H1 (cell line): ENCODE data around the gene LTO1. TPM values are rescaled to one million over a fixed set of nuclear protein-coding genes. Genes with fewer than 3 reads are reported as not detected.
A peak's percentile ranks its signal among the peaks of the same experiment; 100 is the strongest.

Source experiments
- BCL11A ChIP-seq, 2 experiments: IDR thresholded peaks; one replicate each; pipeline ENCODE4 v1.6.1; 2011; ENCODE audit warnings: low read depth in 2 of 2, low read length in 2 of 2, mild to moderate bottlenecking in 2 of 2
- BRCA1 ChIP-seq: IDR thresholded peaks from 2 replicates; pipeline ENCODE4 v1.6.1; 2012; ENCODE audit warnings: low read depth, low read length, improper control_type of control experiment
- CBX5 ChIP-seq: fragments of 300-800, 300-1000 bp; sonication (generic); IDR thresholded peaks from 2 replicates; pipeline ENCODE4 v1.7.1; 2016; ENCODE audit warnings: antibody characterized with exemption, low read length, low read depth
- CBX8 ChIP-seq: fragments of 300-800, 300-1000 bp; sonication (generic); IDR thresholded peaks from 2 replicates; pipeline ENCODE4 v1.7.1; 2016; ENCODE audit warnings: low read depth, low read length, borderline replicate concordance
- CHD1 ChIP-seq: IDR thresholded peaks from 2 replicates; pipeline ENCODE4 v1.6.1; 2012; ENCODE audit warnings: low read depth, low read length, improper control_type of control experiment
- CTBP2 ChIP-seq: IDR thresholded peaks from 2 replicates; pipeline ENCODE4 v1.7.0; 2011; ENCODE audit warnings: borderline replicate concordance, mild to moderate bottlenecking, moderate library complexity, mixed read lengths, low read length; ENCODE audit not compliant: insufficient read depth, insufficient read length
- EGR1 ChIP-seq: IDR thresholded peaks from 2 replicates; pipeline ENCODE4 v1.6.1; 2011; ENCODE audit warnings: low read depth, low read length, borderline replicate concordance
- FOSL1 ChIP-seq: IDR thresholded peaks from 2 replicates; pipeline ENCODE4 v1.6.1; 2011; ENCODE audit warnings: mild to moderate bottlenecking, low read depth, low read length, moderate library complexity; ENCODE audit not compliant: insufficient read depth
- GABPA ChIP-seq: IDR thresholded peaks from 2 replicates; pipeline ENCODE4 v1.6.1; 2011; ENCODE audit warnings: mild to moderate bottlenecking, low read length, moderate library complexity, borderline replicate concordance; ENCODE audit not compliant: insufficient read depth
- JUN ChIP-seq: IDR thresholded peaks from 2 replicates; pipeline ENCODE4 v1.6.1; 2011; ENCODE audit warnings: low read depth, mild to moderate bottlenecking, improper control_type of control experiment, low read length
- KDM5A ChIP-seq: fragments of 200-600 bp; IDR thresholded peaks from 2 replicates; pipeline ENCODE4 v1.7.1; 2012; ENCODE audit warnings: mild to moderate bottlenecking, low read length, inconsistent platforms, mixed read lengths
- MAFK ChIP-seq: IDR thresholded peaks from 2 replicates; pipeline ENCODE4 v1.6.1; 2012; ENCODE audit warnings: low read depth, mild to moderate bottlenecking, improper control_type of control experiment, low read length
- PHF8 ChIP-seq: fragments of 200-600 bp; sonication (generic); conservative IDR thresholded peaks from 2 replicates; pipeline ENCODE4 v1.7.1; 2012; ENCODE audit warnings: low read depth, mild to moderate bottlenecking, inconsistent platforms, low read length, moderate library complexity
- POU5F1 ChIP-seq: IDR thresholded peaks from 2 replicates; pipeline ENCODE4 v1.6.1; 2011; ENCODE audit warnings: low read depth, mild to moderate bottlenecking, low read length, moderate library complexity
- RBBP5 ChIP-seq: IDR thresholded peaks from 2 replicates; pipeline ENCODE4 v1.7.1; 2012; ENCODE audit warnings: low read depth, mild to moderate bottlenecking, inconsistent platforms, low read length, moderate library complexity, borderline replicate concordance
- RFX5 ChIP-seq: IDR thresholded peaks from 2 replicates; pipeline ENCODE4 v1.6.1; 2011; ENCODE audit warnings: low read depth, low read length, improper control_type of control experiment, borderline replicate concordance
- SAP30 ChIP-seq: fragments of 300-600 bp; sonication (generic); IDR thresholded peaks from 2 replicates; pipeline ENCODE4 v1.7.1; 2012; ENCODE audit warnings: low read length, moderate library complexity, mild to moderate bottlenecking, inconsistent platforms; ENCODE audit not compliant: insufficient read depth, insufficient replicate concordance
- SIRT6 ChIP-seq: IDR thresholded peaks from one replicate; pipeline ENCODE4 v1.7.1; 2012; ENCODE audit warnings: low read length, inconsistent platforms
- TEAD4 ChIP-seq: IDR thresholded peaks from 2 replicates; pipeline ENCODE4 v1.6.1; 2012; ENCODE audit warnings: low read depth, low read length, inconsistent platforms, mixed read lengths
- YY1 ChIP-seq: IDR thresholded peaks from 2 replicates; pipeline ENCODE4 v1.6.1; 2011; ENCODE audit warnings: low read depth, mild to moderate bottlenecking, low read length
- polyA plus RNA-seq, 7 experiments: library from polyadenylated mRNA; depleted of rRNA in 3 of 7; stranded (reverse) in 5 of 7; unstranded in 2 of 7; fragments of >200 nt in 5 of 7; fragments of 200-250 nt in 2 of 7; gene quantifications; 1 replicate in 5 of 7; 2 replicates in 1 of 7; 4 replicates in 1 of 7; pipeline versions ENCODE4 v1.2.1 to v1.2.3, GENCODE V29; 2011 to 2013; ENCODE audit warnings: missing spikeins in 2 of 7, mixed read lengths in 2 of 7
- total RNA-seq: library from RNA; stranded (reverse); fragmentation: NEBNext Ultra II Directional; extraction: Animal tissue kit (Norgen Biotek cat#: 25700); gene quantifications from 2 replicates; pipeline ENCODE4 v1.2.1, GENCODE V29; 2021
- TF ChIP-seq, protein P1 (sequence below): IDR thresholded peaks from 2 replicates; pipeline ENCODE4 v1.6.1; 2011; ENCODE audit warnings: low read length, improper control_type of control experiment

The LTO1 gene
- total and polyA plus RNA-seq, 2 of the 8 experiments (the other 6 are each of a cell fraction or from before 2014, with no cell fraction given): 15.4 to 21.3 TPM

DNA sequence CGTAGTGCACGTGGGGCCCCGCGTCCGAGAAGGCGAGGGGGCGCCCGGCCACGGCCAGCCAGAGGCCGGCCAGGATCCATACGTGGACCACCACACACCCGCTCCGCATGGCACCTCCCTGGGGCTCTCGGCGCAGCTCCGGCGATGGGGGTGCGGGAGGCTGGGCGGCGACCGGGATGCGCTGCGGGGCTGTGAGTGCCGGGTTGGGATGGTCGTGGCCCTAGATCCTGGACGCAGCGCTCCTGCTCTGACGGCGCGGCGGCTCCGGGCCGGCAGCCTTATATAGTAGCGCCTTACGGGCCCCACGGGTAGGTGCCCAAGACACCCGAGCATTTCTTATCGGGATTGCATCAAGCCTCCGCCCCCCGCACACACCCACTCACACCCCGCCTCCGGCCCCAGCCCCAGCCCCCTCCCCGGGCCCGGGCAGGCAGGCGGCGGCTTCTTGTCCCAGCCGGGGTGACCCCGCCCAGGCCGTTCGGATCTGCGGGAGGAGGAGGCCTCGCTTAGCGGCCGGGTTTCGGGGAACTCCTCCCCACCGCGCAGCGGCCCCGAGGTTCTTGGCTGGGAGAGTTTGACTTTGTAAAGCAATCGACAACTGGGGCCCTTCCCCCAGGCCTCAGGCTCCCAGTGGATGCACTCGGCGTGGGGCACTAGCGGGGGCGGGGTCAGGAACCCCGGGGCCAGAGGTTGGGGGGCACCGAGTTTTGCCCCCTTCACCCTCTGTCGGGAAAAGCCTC is 28.8 kb upstream of the LTO1 start, which contains the start of gene FGF19 (continued):
- TF ChIP-seq, protein P1, sequence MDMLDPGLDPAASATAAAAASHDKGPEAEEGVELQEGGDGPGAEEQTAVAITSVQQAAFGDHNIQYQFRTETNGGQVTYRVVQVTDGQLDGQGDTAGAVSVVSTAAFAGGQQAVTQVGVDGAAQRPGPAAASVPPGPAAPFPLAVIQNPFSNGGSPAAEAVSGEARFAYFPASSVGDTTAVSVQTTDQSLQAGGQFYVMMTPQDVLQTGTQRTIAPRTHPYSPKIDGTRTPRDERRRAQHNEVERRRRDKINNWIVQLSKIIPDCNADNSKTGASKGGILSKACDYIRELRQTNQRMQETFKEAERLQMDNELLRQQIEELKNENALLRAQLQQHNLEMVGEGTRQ: no peak
- TF ChIP-seq SAP30 (no peak), EGR1 (no peak), CHD1 (no peak), RBBP5 (peak; percentile 26; the same call in 1 of the 2 replicates), BCL11A (IDR thresholded peaks at IDR 0.05; ENCODE audit: low read depth in 2 of 2, low read length in 2 of 2) (no peak), MAFK (no peak), BRCA1 (no peak), CBX5 (no peak), RFX5 (no peak), YY1 (no peak), FOSL1 (no peak), SIRT6 (no peak), GABPA (no peak), KDM5A (no peak), POU5F1 (no peak), CBX8 (no peak), PHF8 (no peak), CTBP2 (no peak), TEAD4 (no peak), JUN (no peak)
